IMR-90 (cell line): ENCODE measurements around the gene MRGPRE. TPM values are rescaled to one million over a fixed set of nuclear protein-coding genes. Genes with fewer than 3 reads are reported as not detected.
A peak's percentile ranks its signal among the peaks of the same experiment; 100 is the strongest.

Experiments used
- ATAC-seq: fragments of 200-7000 bp; cut with Tn5 transposase; 2 replicates; pipeline ENCODE4 v1.9.1; 2020; ENCODE audit warnings: low read depth, mild to moderate bottlenecking, moderate library complexity
- BruUV-seq: library from RNA; stranded (reverse); fragments of 400-500 nt; replicated peaks from 2 replicates; lab custom pipeline; 2021; lab: Mats Ljungman, UMichigan
- CTCF ChIA-PET: fragments of 300-600 bp; formaldehyde crosslinking; extraction: SDS; loops from one replicate; lab custom pipeline; 2021; ENCODE audit warnings: antibody characterized with exemption; lab: Yijun Ruan, JAX
- POLR2A ChIA-PET: fragments of 300-600 bp; sonication (Branson Sonifier 250); formaldehyde crosslinking; loops from one replicate; lab custom pipeline; 2022; ENCODE audit warnings: antibody characterized with exemption; ENCODE audit not compliant: unreplicated experiment; lab: Charles Lee
- DNase-seq: peaks from one replicate; pipeline ENCODE4 v3.0.0; 2013
- H2AFZ ChIP-seq: replicated peaks from 2 replicates; pipeline ENCODE3; 2013; ENCODE audit warnings: low read length, mild to moderate bottlenecking; ENCODE audit not compliant: poor library complexity
- H2AK5ac ChIP-seq: 2 replicates; pipeline ENCODE4 v1.6.1; 2013; ENCODE audit warnings: low read depth, low read length, inconsistent platforms
- H2AK9ac ChIP-seq: replicated peaks from 2 replicates; pipeline ENCODE3; 2013; ENCODE audit warnings: mild to moderate bottlenecking, low read depth, low read length, moderate library complexity; ENCODE audit not compliant: poor library complexity
- H2BK120ac ChIP-seq: 2 replicates; pipeline ENCODE4 v1.6.1; 2013; ENCODE audit warnings: low read depth, low read length, inconsistent platforms
- H2BK15ac ChIP-seq: 3 replicates; pipeline ENCODE4 v1.6.1; 2013; ENCODE audit warnings: low read depth, low read length, inconsistent platforms
- H2BK20ac ChIP-seq: 2 replicates; pipeline ENCODE4 v1.6.1; 2013; ENCODE audit warnings: low read depth, mild to moderate bottlenecking, inconsistent platforms, low read length, moderate library complexity
- H2BK5ac ChIP-seq: 2 replicates; pipeline ENCODE4 v1.6.1; 2013; ENCODE audit warnings: mild to moderate bottlenecking, low read depth, low read length, inconsistent platforms; ENCODE audit not compliant: poor library complexity, severe bottlenecking
- H3K14ac ChIP-seq: replicated peaks from 2 replicates; pipeline ENCODE4 v1.6.1; 2013; ENCODE audit warnings: low read depth, low read length, inconsistent platforms
- H3K18ac ChIP-seq: 2 replicates; pipeline ENCODE4 v1.6.1; 2013; ENCODE audit warnings: low read depth, low read length, control low read depth
- H3K23ac ChIP-seq: 2 replicates; pipeline ENCODE4 v1.6.1; 2013; ENCODE audit warnings: low read depth, low read length, inconsistent platforms
- H3K27ac ChIP-seq: 2 replicates; pipeline ENCODE4 v1.5.1; 2013; ENCODE audit warnings: mild to moderate bottlenecking, control low read depth, low read length; ENCODE audit not compliant: insufficient read depth
- H3K27me3 ChIP-seq: 2 replicates; pipeline ENCODE4 v1.6.1; 2013; ENCODE audit warnings: low read length; ENCODE audit not compliant: control insufficient read depth, insufficient read depth
- H3K36me3 ChIP-seq: 2 replicates; pipeline ENCODE4 v1.6.1; 2013; ENCODE audit warnings: low read length, mixed read lengths; ENCODE audit not compliant: control insufficient read depth, insufficient read depth
- H3K4ac ChIP-seq: 2 replicates; pipeline ENCODE4 v1.6.1; 2013; ENCODE audit warnings: low read depth, low read length, inconsistent platforms
- H3K4me1 ChIP-seq: 2 replicates; pipeline ENCODE4 v1.6.1; 2013; ENCODE audit warnings: low read length, mixed read lengths; ENCODE audit not compliant: control insufficient read depth, insufficient read depth
- H3K4me2 ChIP-seq: 2 replicates; pipeline ENCODE4 v1.6.1; 2013; ENCODE audit warnings: low read depth, mild to moderate bottlenecking, control low read depth, low read length, moderate library complexity
- H3K4me3 ChIP-seq: 2 replicates; pipeline ENCODE4 v1.5.1; 2013; ENCODE audit warnings: low read depth, mild to moderate bottlenecking, control low read depth, low read length, moderate library complexity; ENCODE audit not compliant: insufficient read depth
- H3K56ac ChIP-seq: 2 replicates; pipeline ENCODE4 v1.6.1; 2013; ENCODE audit warnings: low read length, inconsistent platforms; ENCODE audit not compliant: insufficient read depth; ENCODE audit errors: extremely low read depth
- H3K79me1 ChIP-seq, 2 experiments: 2 replicates each; pipeline ENCODE4 v1.6.1; 2013; ENCODE audit warnings: low read length in 2 of 2, inconsistent platforms in 1 of 2, low read depth in 1 of 2
- H3K9ac ChIP-seq: 2 replicates; pipeline ENCODE4 v1.6.1; 2013; ENCODE audit warnings: low read depth, low read length, control low read depth
- H3K9me1 ChIP-seq: 2 replicates; pipeline ENCODE4 v1.6.1; 2013; ENCODE audit warnings: low read length, inconsistent platforms; ENCODE audit not compliant: insufficient read depth
- H3K9me3 ChIP-seq: 2 replicates; pipeline ENCODE4 v1.6.1; 2013; ENCODE audit warnings: low read length; ENCODE audit not compliant: control insufficient read depth, insufficient read depth
- H4K20me1 ChIP-seq: 2 replicates; pipeline ENCODE4 v1.6.1; 2013; ENCODE audit warnings: low read length, inconsistent platforms; ENCODE audit not compliant: insufficient read depth
- H4K5ac ChIP-seq: 2 replicates; pipeline ENCODE4 v1.6.1; 2013; ENCODE audit warnings: mild to moderate bottlenecking, low read depth, low read length, control low read depth
- H4K8ac ChIP-seq, 2 experiments: 2 replicates each; pipeline ENCODE4 v1.6.1; 2013; ENCODE audit warnings: low read depth in 2 of 2, low read length in 2 of 2, control low read depth in 1 of 2, inconsistent platforms in 1 of 2
- H4K91ac ChIP-seq: 2 replicates; pipeline ENCODE4 v1.6.1; 2013; ENCODE audit warnings: low read depth, low read length, inconsistent platforms; ENCODE audit not compliant: insufficient read depth
- BHLHE40 ChIP-seq: fragments of 150-350 bp; IDR thresholded peaks from 2 replicates; pipeline ENCODE4 v1.6.1; 2016; ENCODE audit warnings: mild to moderate bottlenecking, low read depth, low read length
- CEBPB ChIP-seq: IDR thresholded peaks from 2 replicates; pipeline ENCODE4 v1.6.1; 2012; ENCODE audit warnings: low read depth, low read length, improper control_type of control experiment
- CHD1 ChIP-seq: IDR thresholded peaks from 2 replicates; pipeline ENCODE4 v1.6.1; 2012; ENCODE audit warnings: low read depth, low read length, improper control_type of control experiment
- CTCF ChIP-seq: conservative IDR thresholded peaks from 2 replicates; pipeline ENCODE4 v1.5.1; 2012; ENCODE audit warnings: mild to moderate bottlenecking, low read depth, low read length, improper control_type of control experiment
- FOS ChIP-seq: fragments of 150-350 bp; IDR thresholded peaks from 2 replicates; pipeline ENCODE4 v1.6.1; 2016; ENCODE audit warnings: low read depth, low read length
- MAFK ChIP-seq: IDR thresholded peaks from 2 replicates; pipeline ENCODE4 v1.6.1; 2012; ENCODE audit warnings: low read depth, low read length, improper control_type of control experiment
- MAZ ChIP-seq: IDR thresholded peaks from 2 replicates; pipeline ENCODE4 v1.6.1; 2012; ENCODE audit warnings: low read depth, mild to moderate bottlenecking, low read length, improper control_type of control experiment, moderate library complexity, borderline replicate concordance
- MXI1 ChIP-seq: IDR thresholded peaks from 2 replicates; pipeline ENCODE4 v1.6.1; 2012; ENCODE audit warnings: low read depth, mild to moderate bottlenecking, low read length, moderate library complexity, borderline replicate concordance
- NFE2L2 ChIP-seq: fragments of 150-350 bp; IDR thresholded peaks from 2 replicates; pipeline ENCODE4 v1.6.1; 2016; ENCODE audit warnings: low read depth, mild to moderate bottlenecking, low read length
- POLR2A ChIP-seq: IDR thresholded peaks from 2 replicates; pipeline ENCODE4 v1.6.1; 2012; ENCODE audit warnings: mild to moderate bottlenecking, low read depth, low read length
- RAD21 ChIP-seq: IDR thresholded peaks from 2 replicates; pipeline ENCODE4 v1.6.1; 2012; ENCODE audit warnings: low read length, improper control_type of control experiment
- RCOR1 ChIP-seq: IDR thresholded peaks from 2 replicates; pipeline ENCODE4 v1.6.1; 2012; ENCODE audit warnings: mild to moderate bottlenecking, low read length, improper control_type of control experiment; ENCODE audit not compliant: insufficient replicate concordance
- RFX5 ChIP-seq: IDR thresholded peaks from 2 replicates; pipeline ENCODE4 v1.8.0; 2012; ENCODE audit warnings: low read depth, mild to moderate bottlenecking, low read length, moderate library complexity
- SMC3 ChIP-seq: fragments of 150-350 bp; IDR thresholded peaks from 2 replicates; pipeline ENCODE4 v1.6.1; 2016; ENCODE audit warnings: low read depth, mild to moderate bottlenecking, antibody characterized with exemption, low read length, moderate library complexity
- USF2 ChIP-seq: fragments of 150-350 bp; IDR thresholded peaks from 2 replicates; pipeline ENCODE4 v1.6.1; 2017; ENCODE audit warnings: mild to moderate bottlenecking, antibody characterized with exemption, low read length, low read depth
- WGBS, 2 experiments: methylation state at CpG; one replicate each; pipeline versions ENCODE4 v1.1.5 to v1.1.7; 2013; ENCODE audit warnings: missing lambda C conversion rate in 2 of 2; ENCODE audit not compliant: insufficient read length in 1 of 2; ENCODE audit errors: extremely low coverage in 2 of 2; 5-methylcytosine and 5-hydroxymethylcytosine counted together
- dilution Hi-C: fragments of 300-500 bp; cut with HindIII; formaldehyde crosslinking; loops from one replicate; pipeline ENCODE4 v1.14.3; 2018; ENCODE audit warnings: low sequenced_read_pairs; ENCODE audit not compliant: unreplicated experiment
- in situ Hi-C: fragments of 300-500 bp; cut with MboI; formaldehyde crosslinking; loops from 3 replicates; pipeline ENCODE4 v1.14.3; 2019; ENCODE audit warnings: low sequenced_read_pairs, inconsistent platforms, mixed read lengths
- intact Hi-C: fragments of 100-400 bp; cut with micrococcal nuclease; formaldehyde crosslinking; loops from 2 replicates; pipeline ENCODE4 v1.10.0; 2022
- polyA plus RNA-seq, 3 experiments: library from polyadenylated mRNA; depleted of rRNA; stranded (reverse); fragments of >200 nt; gene quantifications; 2 replicates each; pipeline ENCODE4 v1.2.3, GENCODE V29; 2012; ENCODE audit warnings: low replicate concordance in 1 of 3
- total RNA-seq: library from RNA; depleted of rRNA; stranded (reverse); fragments of >200 nt; gene quantifications from 2 replicates; pipeline ENCODE4 v1.2.3, GENCODE V29; 2012
- TF ChIP-seq, protein P1 (sequence below): fragments of 150-350 bp; IDR thresholded peaks from 2 replicates; pipeline ENCODE4 v1.6.1; 2016; ENCODE audit warnings: low read depth, mild to moderate bottlenecking, low read length, moderate library complexity, borderline replicate concordance

Gene MRGPRE
- total and polyA plus RNA-seq, 2 of the 4 experiments (the other 2 are of a cell fraction): not detected

DNA sequence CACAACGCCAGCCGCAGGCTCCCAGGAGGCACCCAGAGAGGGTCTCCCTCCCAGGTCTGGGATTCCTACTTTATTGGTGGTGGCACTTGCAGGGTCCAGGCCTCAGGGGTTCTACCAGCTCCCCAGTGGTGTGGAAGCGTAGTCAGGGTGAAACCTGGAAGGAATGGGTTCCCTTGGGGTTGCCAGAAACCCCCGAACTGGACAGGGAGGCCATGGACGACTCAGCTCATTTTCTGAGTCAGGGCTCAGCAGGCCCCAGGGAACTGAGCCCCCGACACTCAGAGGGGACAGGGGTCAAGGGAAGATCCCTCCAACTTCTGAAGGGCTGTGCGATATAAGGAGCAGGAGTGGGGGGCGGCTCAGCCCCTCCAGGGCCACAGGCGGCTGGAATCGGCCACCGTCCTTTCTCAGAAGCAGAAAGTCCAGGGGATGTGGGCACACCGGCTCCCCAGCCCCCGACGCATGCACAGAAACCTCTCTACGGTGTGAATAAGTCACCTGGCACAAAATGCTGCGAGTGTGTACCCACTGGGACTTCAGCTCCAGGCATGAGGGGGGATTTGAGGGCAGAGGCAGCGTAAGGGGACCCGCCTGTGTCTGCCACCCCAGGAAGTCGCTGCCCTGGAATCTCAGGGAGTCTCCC is 38.7 kb downstream of the MRGPRE start:
- no peak overlapping the region for H3K27ac ChIP-seq
- no peak overlapping the region for H2BK120ac ChIP-seq
- no peaks in the 10 kb centered on the region for H3K36me3 ChIP-seq
- H4K5ac ChIP-seq: no peak overlapping the region
- no peaks in the 10 kb centered on the region for H3K9me3 ChIP-seq
- no peaks in the 10 kb centered on the region for H4K20me1 ChIP-seq
- TF ChIP-seq CHD1 (no peak), BHLHE40 (no peak), FOS (no peak), CTCF (no peak), POLR2A (no peak), RFX5 (no peak), SMC3 (no peak), MXI1 (no peak), MAZ (no peak), CEBPB (no peak), RCOR1 (no peak), NFE2L2 (no peak), MAFK (no peak), USF2 (no peak), RAD21 (no peak)
- TF ChIP-seq, protein P1, sequence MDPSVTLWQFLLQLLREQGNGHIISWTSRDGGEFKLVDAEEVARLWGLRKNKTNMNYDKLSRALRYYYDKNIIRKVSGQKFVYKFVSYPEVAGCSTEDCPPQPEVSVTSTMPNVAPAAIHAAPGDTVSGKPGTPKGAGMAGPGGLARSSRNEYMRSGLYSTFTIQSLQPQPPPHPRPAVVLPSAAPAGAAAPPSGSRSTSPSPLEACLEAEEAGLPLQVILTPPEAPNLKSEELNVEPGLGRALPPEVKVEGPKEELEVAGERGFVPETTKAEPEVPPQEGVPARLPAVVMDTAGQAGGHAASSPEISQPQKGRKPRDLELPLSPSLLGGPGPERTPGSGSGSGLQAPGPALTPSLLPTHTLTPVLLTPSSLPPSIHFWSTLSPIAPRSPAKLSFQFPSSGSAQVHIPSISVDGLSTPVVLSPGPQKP: no peak
- no peak overlapping the region for H3K9ac ChIP-seq
- H3K79me1 ChIP-seq: no peaks in the 10 kb centered on the region
- no peak overlapping the region for H3K23ac ChIP-seq
- no peak overlapping the region for H3K4me2 ChIP-seq
- no peak overlapping the region for H4K8ac ChIP-seq
- no peak overlapping the region for H3K18ac ChIP-seq
- CTCF ChIA-PET: interaction anchor here (1.2 kb wide), 1 partner anchor 17 kb away, joined by 4 read pairs; no protein-coding TSS in a partner anchor
- in situ Hi-C loops (no loop called here), dilution Hi-C loops (no loop called here), intact Hi-C loops (no loop called here)
- no peaks in the 10 kb centered on the region for H3K4me1 ChIP-seq
- no peak overlapping the region for H3K4ac ChIP-seq
- no peak for ATAC-seq
- no peak overlapping the region for H3K4me3 ChIP-seq
- no peak for DNase-seq
- no peaks in the 10 kb centered on the region for H3K9me1 ChIP-seq
- no peak overlapping the region for H3K14ac ChIP-seq
- no TSS peak for BruUV-seq
- H2BK5ac ChIP-seq: no peak overlapping the region
- 78% methylated on average over 4 of the region's 19 CpGs; no CpG with 5 or more reads in 1 of the 2 experiments for WGBS, 2 experiments
- POLR2A ChIA-PET: no interaction called here
- no peak overlapping the region for H2BK20ac ChIP-seq
- peak overlapping the region; percentile 55 for H2AK9ac ChIP-seq
- no peak overlapping the region for H2BK15ac ChIP-seq
- H4K91ac ChIP-seq: no peak overlapping the region
- no peak overlapping the region for H3K56ac ChIP-seq
- no peak overlapping the region for H2AK5ac ChIP-seq
- peak overlapping the region; percentile 67 for H2AFZ ChIP-seq
- H3K27me3 ChIP-seq: peaks cover 55% of the 10 kb centered on the region
